GM18951 (cell line): Measurements from ENCODE around the gene GPR152.

ENCODE experiments used
- POLR2A ChIP-seq: IDR thresholded peaks from 4 replicates; pipeline ENCODE4 v1.6.1; 2011; ENCODE audit warnings: mild to moderate bottlenecking; ENCODE audit not compliant: insufficient read length, insufficient read depth; ENCODE audit errors: extremely low read depth
- in situ Hi-C: fragments of 300-500 bp; cut with MboI; formaldehyde crosslinking; loops from one replicate; pipeline ENCODE4 v1.12.0; 2022; ENCODE audit warnings: low sequenced_read_pairs, mixed read lengths, inconsistent platforms; ENCODE audit not compliant: unreplicated experiment

GPR152 gene

GRCh38 chr11:67423891-67424613 is 28.5 kb downstream of the GPR152 start:
- in situ Hi-C loops, result no loop called here
- TF ChIP-seq POLR2A, result no peak

- no peak for TF ChIP-seq POLR2A
- in situ Hi-C loops, result no loop called here
These were observed 29.1 kb downstream of the GPR152 start for GRCh38 chr11:67423466-67423865.

- TF ChIP-seq POLR2A, result no peak
- in situ Hi-C loops, result no loop called here
These were observed 29.6 kb downstream of the GPR152 start for GRCh38 chr11:67422891-67423290.

- TF ChIP-seq POLR2A, result no peak
- in situ Hi-C loops, result no loop called here
These were observed 31.0 kb downstream of the GPR152 start for GRCh38 chr11:67421430-67422031.

- in situ Hi-C loops, result no loop called here
- TF ChIP-seq POLR2A, result peak; percentile 67
These were observed 31.7 kb downstream of the GPR152 start for GRCh38 chr11:67420646-67421429.

GRCh38 chr11:67420147-67420645 is 32.3 kb downstream of the GPR152 start:
- no peak for TF ChIP-seq POLR2A
- in situ Hi-C loops, result no loop called here

- in situ Hi-C loops, result no loop called here
- no peak for TF ChIP-seq POLR2A
These were observed 33.0 kb downstream of the GPR152 start for GRCh38 chr11:67419325-67420049.

- TF ChIP-seq POLR2A, result no peak
- in situ Hi-C loops, result no loop called here
These were observed 33.9 kb downstream of the GPR152 start for GRCh38 chr11:67418476-67419281.

GRCh38 chr11:67417425-67417824 is 35.1 kb downstream of the GPR152 start:
- TF ChIP-seq POLR2A, result no peak
- in situ Hi-C loops, result no loop called here

GRCh38 chr11:67416416-67417335 is 35.9 kb downstream of the GPR152 start:
- TF ChIP-seq POLR2A, result no peak
- in situ Hi-C loops, result no loop called here
